ENCODE data around the gene C20orf141. TPM values are rescaled to one million over a fixed set of nuclear protein-coding genes. Genes with fewer than 3 reads are reported as not detected.

Gene C20orf141
- total RNA-seq, 6 donors from 2014 or later: not detected

DNA sequence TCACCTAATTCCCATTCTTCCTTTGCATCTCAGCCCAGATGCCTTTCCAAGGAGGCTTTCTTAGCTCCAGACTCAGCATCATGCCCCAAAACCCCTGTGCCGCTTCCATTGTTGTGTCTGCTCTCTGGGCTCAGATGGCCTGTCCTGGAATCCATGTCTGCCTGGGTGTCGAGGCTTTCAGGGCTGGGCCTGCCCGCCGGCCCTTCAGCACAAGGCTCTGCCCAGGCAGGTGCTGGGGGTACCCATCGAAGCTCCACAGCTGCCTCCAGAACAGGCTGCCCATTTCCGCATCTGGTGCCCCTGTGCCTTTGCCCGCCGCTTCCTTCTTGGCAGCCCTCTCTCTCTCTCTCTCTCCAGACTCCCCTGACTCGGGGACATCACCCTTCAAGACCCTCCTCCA is 15.5 kb upstream of the C20orf141 start:
- peak overlapping the region in 1 of 4 donors; percentile 20 for H3K4me3 ChIP-seq
- H3K9me3 ChIP-seq: no peaks in the 10 kb centered on the region
- no peak for ATAC-seq (ENCODE audit: low FRiP score in 2 of 2)
- peaks cover 0 to 27% (median 9%) of the 10 kb centered on the region in 4 donors for H3K27me3 ChIP-seq
- peaks cover 14 to 21% (median 18%) of the 10 kb centered on the region in 4 donors for H3K4me1 ChIP-seq
- WGBS, 2 donors: 46 to 67% methylated on average over 9 of the region's 9 CpGs
- H3K36me3 ChIP-seq: no peaks in the 10 kb centered on the region
- H3K27ac ChIP-seq: no peak overlapping the region
- TF ChIP-seq CTCF (IDR thresholded peaks at IDR 0.05) (no peak), POLR2A (IDR thresholded peaks at IDR 0.05) (no peak), POLR2AphosphoS5 (IDR thresholded peaks at IDR 0.05) (no peak), EP300 (IDR thresholded peaks at IDR 0.05) (no peak)
- peak in 1 of 2 donors; percentile 63 for DNase-seq

DNA sequence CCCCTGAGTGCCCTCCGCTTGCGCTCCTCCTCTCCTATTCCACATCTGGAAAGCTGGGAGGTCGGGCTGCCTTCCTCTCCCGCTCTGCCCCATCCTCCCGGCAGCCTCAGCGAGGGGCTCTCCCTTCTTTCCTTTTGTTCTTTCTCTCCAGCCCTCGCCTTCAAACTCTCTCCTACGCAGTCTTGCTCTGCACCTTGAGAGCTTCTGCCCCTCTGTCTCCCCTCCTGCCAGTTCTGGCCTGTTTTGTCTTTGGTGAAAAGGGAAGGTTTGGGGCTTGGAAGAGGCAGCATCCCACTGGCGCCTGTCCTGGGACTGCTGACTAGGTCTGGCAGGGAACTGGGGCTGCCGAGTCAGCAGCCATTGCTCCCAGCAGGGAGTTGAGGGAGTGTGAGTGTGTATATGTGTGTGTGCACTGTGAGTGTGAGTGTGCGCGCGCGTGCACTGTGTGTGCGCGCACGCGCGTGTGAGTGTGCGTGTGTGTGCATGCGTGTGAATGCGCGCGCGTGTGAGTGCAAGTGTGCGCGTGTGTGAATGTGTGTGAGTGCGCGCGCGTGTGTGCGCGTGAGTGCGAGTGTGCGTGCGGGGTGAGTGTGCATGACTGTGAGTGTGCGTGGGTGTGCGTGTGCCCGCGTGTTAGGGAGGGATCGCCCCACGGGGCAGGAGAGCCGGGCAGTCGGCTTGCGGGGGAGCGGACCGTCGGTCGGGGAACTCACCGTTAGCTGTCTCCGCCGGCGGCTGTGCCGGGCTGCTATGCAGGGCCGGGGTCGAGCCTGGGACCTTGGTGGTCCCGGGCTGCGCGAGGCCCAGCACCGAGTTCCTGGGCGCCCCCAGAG is 14.9 kb upstream of the C20orf141 start:
- TF ChIP-seq POLR2A (IDR thresholded peaks at IDR 0.05) (no peak), POLR2AphosphoS5 (IDR thresholded peaks at IDR 0.05) (no peak), CTCF (IDR thresholded peaks at IDR 0.05) (no peak), EP300 (IDR thresholded peaks at IDR 0.05) (no peak)
- H3K27me3 ChIP-seq: peaks cover 0 to 33% (median 11%) of the 10 kb centered on the region in 4 donors
- no peaks in the 10 kb centered on the region for H3K9me3 ChIP-seq
- no peaks in the 10 kb centered on the region for H3K36me3 ChIP-seq
- H3K4me1 ChIP-seq: peaks cover 14 to 24% (median 18%) of the 10 kb centered on the region in 4 donors
- 1 to 6% methylated on average over 15 to 60 of the region's 61 CpGs for WGBS, 2 donors
- DNase-seq (peak in 1 of 2 donors; percentile 85), ATAC-seq (ENCODE audit: low FRiP score in 2 of 2) (peak in 1 of 2 donors; percentile 62)
- peak overlapping the region in 3 of 4 donors; percentile 20 to 38 (median 23) for H3K4me3 ChIP-seq
- H3K27ac ChIP-seq: no peak overlapping the region

DNA sequence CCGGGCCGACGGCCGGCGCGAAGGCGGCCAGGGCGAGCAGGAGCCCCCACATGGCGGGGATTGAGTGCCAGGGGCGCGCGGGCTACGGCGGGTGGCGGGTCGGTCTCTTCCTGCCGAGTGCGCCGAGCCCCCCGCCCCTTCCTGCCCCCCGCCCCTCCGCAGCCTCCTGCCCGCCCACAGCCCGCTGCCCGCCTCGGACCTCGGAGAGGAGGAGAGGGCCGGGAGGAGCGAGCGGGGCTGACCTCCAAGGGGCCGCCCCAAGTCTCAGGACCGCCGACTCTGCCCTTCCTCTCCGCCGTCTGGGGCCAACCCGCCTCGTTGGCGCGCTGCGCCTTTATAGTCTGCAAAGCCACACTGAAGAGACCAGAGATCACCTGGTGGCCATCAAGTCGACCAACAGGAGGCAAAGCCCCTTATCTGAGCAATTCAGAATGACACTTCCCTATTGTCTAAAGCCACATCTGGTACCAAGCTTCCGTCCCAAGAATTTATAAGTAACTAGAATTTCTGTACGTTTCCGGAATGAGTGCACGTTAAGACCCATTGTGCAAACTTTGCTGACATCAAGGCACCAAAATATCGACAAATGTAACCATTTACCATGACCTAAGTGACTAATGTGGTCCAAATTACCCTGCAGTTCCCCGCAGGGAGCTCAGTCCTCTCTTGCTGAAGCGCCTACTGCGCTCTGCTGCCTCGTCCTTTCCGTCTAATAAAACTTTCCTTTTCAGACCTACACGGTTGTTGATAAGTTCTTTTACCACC is 14.1 kb upstream of the C20orf141 start, which contains the start of gene CPXM1:
Gene CPXM1 (minus strand): TSS at position 107 of the 765 bp plus-strand sequence. CDS start 55 bp downstream, at position 52.
- TF ChIP-seq CTCF (IDR thresholded peaks at IDR 0.05) (no peak), POLR2AphosphoS5 (IDR thresholded peaks at IDR 0.05) (no peak), EP300 (IDR thresholded peaks at IDR 0.05) (no peak), POLR2A (IDR thresholded peaks at IDR 0.05) (no peak)
- H3K27ac ChIP-seq: no peak within 1 kb of the TSS
- peaks cover 0 to 40% (median 15%) of the 10 kb centered on the region in 4 donors for H3K27me3 ChIP-seq
- no peaks in the 10 kb centered on the region for H3K9me3 ChIP-seq
- 3 to 6% methylated on average over 12 to 24 of the region's 52 CpGs for WGBS, 2 donors
- peak within 1 kb of the TSS in 3 of 4 donors; percentile 20 to 38 (median 23) for H3K4me3 ChIP-seq
- H3K4me1 ChIP-seq: peaks cover 14 to 31% (median 18%) of the 10 kb centered on the region in 4 donors
- DNase-seq (no peak), ATAC-seq (ENCODE audit: low FRiP score in 2 of 2) (peak in 1 of 2 donors; percentile 75)
- no peaks in the 10 kb centered on the region for H3K36me3 ChIP-seq

- Histone ChIP-seq H3K4me3 (no peak overlapping the region), H3K4me1 (peaks cover 14 to 31% (median 18%) of the 10 kb centered on the region in 4 donors), H3K27ac (no peak overlapping the region), H3K36me3 (no peaks in the 10 kb centered on the region), H3K9me3 (no peaks in the 10 kb centered on the region), H3K27me3 (peaks cover 0 to 43% (median 16%) of the 10 kb centered on the region in 4 donors)
- DNase-seq (no peak), ATAC-seq (ENCODE audit: low FRiP score in 2 of 2) (no peak)
- WGBS, 2 donors: 5 to 7% methylated on average over 13 of the region's 13 CpGs
- TF ChIP-seq CTCF (IDR thresholded peaks at IDR 0.05) (no peak), POLR2A (IDR thresholded peaks at IDR 0.05) (no peak)
Observed at GRCh38 chr20:2801286-2801728, 13.5 kb upstream of the C20orf141 start.
